ENCODE data around the gene C1orf167. TPM values are rescaled to one million over a fixed set of nuclear protein-coding genes. Genes with fewer than 3 reads are reported as not detected.

The C1orf167 gene
- total RNA-seq, 1 experiment from 2014 or later: 0.39 TPM

- H3K4ac ChIP-seq (ENCODE audit: low read depth, low read length): no peak overlapping the region
- H3K23ac ChIP-seq (ENCODE audit: insufficient read length, low read depth, low read length): no peak overlapping the region
- no peak overlapping the region for H3K27ac ChIP-seq (ENCODE audit: insufficient read length, low read depth, low read length)
- H2BK120ac ChIP-seq (ENCODE audit: low read depth, low read length, poor library complexity, severe bottlenecking): no peak overlapping the region
- H2BK5ac ChIP-seq (ENCODE audit: insufficient read length, low read length): no peak overlapping the region
- H3K9ac ChIP-seq (ENCODE audit: extremely low read depth, insufficient read length, low read length): no peak overlapping the region
- H4K91ac ChIP-seq (ENCODE audit: insufficient read length, low read depth, low read length): no peak overlapping the region
- H3T11ph ChIP-seq (ENCODE audit: low read length): no peak overlapping the region
- no peak for DNase-seq
- Mint-ChIP-seq H3K27ac (no peak overlapping the region; a peak in 1 of 7 replicates), H3K4me3 (no peak overlapping the region), H3K36me3 (ENCODE audit: insufficient read depth in 1 of 3, low read depth in 3 of 3) (peaks cover 13 to 38% (median 16%) of the 10 kb centered on the region in 3 experiments), H3K4me1 (peaks cover 8 to 9% of the 10 kb centered on the region in 2 experiments), H3K27me3 (ENCODE audit: low read depth) (no peaks in the 10 kb centered on the region), H3K9me3 (no peaks in the 10 kb centered on the region)
- no peak overlapping the region for H3K18ac ChIP-seq (ENCODE audit: insufficient read length, low read depth, low read length)
- H3K56ac ChIP-seq (ENCODE audit: insufficient read length, low read depth, low read length): no peak overlapping the region
- H4K5ac ChIP-seq (ENCODE audit: insufficient read length, low read depth, low read length): no peak overlapping the region
- H2BK12ac ChIP-seq (ENCODE audit: insufficient read length, low read depth, low read length): no peak overlapping the region
- WGBS (ENCODE audit: extremely low coverage, insufficient read length, low lambda C conversion rate): no CpG with 5 or more reads among the region's 11 CpGs
- H2BK15ac ChIP-seq (ENCODE audit: low read depth, low read length): no peak overlapping the region
- H3K4me2 ChIP-seq (ENCODE audit: insufficient read depth, insufficient read length, low read length): no peak overlapping the region
- H3K23me2 ChIP-seq (ENCODE audit: insufficient read length, low read depth, low read length, poor library complexity, severe bottlenecking): no peaks in the 10 kb centered on the region
- no peaks in the 10 kb centered on the region for H4K20me1 ChIP-seq (ENCODE audit: control insufficient read depth, insufficient read depth, insufficient read length)
- H3K14ac ChIP-seq (ENCODE audit: insufficient read depth, low read length): no peak overlapping the region; the same call in 1 of the 2 replicates
- H3K9me3 ChIP-seq (ENCODE audit: control insufficient read depth, low read depth, low read length): no peaks in the 10 kb centered on the region
- H2AK5ac ChIP-seq (ENCODE audit: insufficient read length, low read length): no peak overlapping the region
- no peak overlapping the region for H2AFZ ChIP-seq (ENCODE audit: low read length)
- H3K79me2 ChIP-seq (ENCODE audit: insufficient read depth, low read length): no peaks in the 10 kb centered on the region
- no peak for TF ChIP-seq CTCF (conservative IDR thresholded peaks at IDR 0.05)
- H2BK20ac ChIP-seq (ENCODE audit: low read depth, low read length, poor library complexity, severe bottlenecking): no peak overlapping the region
- H3K4me1 ChIP-seq (ENCODE audit: insufficient read depth, low read length): no peaks in the 10 kb centered on the region
- H3K79me1 ChIP-seq (ENCODE audit: insufficient read depth, low read depth, low read length, poor library complexity, severe bottlenecking): no peaks in the 10 kb centered on the region
- no peak overlapping the region for H4K8ac ChIP-seq (replicated peaks; ENCODE audit: insufficient read length, low read depth, low read length)
- H3K27me3 ChIP-seq (ENCODE audit: insufficient read depth, low read length): no peaks in the 10 kb centered on the region
Measured at GRCh38 chr1:11713095-11713494, 48.9 kb upstream of the C1orf167 start.
